K562 (cell line): ENCODE results near the gene MDM4.

ENCODE experiments used
- CTCF ChIP-seq, 3 experiments: IDR thresholded peaks in 2 of 3; conservative IDR thresholded peaks in 1 of 3; 2 replicates each; pipeline ENCODE4 v1.5.1; 2011 to 2012; ENCODE audit warnings: low read length in 3 of 3, mild to moderate bottlenecking in 3 of 3, control low read depth in 2 of 3, improper control_type of control experiment in 1 of 3, inconsistent platforms in 1 of 3, low read depth in 1 of 3, mixed read lengths in 1 of 3, moderate library complexity in 1 of 3; ENCODE audit not compliant: insufficient read depth in 2 of 3
- MAFK ChIP-seq: IDR thresholded peaks from 2 replicates; pipeline ENCODE4 v1.6.1; 2011; ENCODE audit warnings: low read length, improper control_type of control experiment
- NFYB ChIP-seq: IDR thresholded peaks from 2 replicates; pipeline ENCODE4 v1.6.1; 2011; ENCODE audit warnings: mild to moderate bottlenecking, moderate library complexity; ENCODE audit not compliant: insufficient read length; ENCODE audit errors: extremely low read depth
- NR2C2 ChIP-seq, 2 experiments: fragments of 200-800 bp in 1 of 2; sonication (Bioruptor generic) in 1 of 2; sonication (generic) in 1 of 2; formaldehyde crosslinking in 1 of 2; IDR thresholded peaks; 2 replicates each; pipeline versions ENCODE4 v1.6.1 to v1.8.0; 2016 to 2022; ENCODE audit warnings: mild to moderate bottlenecking in 1 of 2, missing compliant biosample characterization in 1 of 2, missing genetic modification characterization in 1 of 2, missing genetic modification reagents in 1 of 2
- TF ChIP-seq, protein P1 (sequence below): fragments of 450-650 bp; IDR thresholded peaks from 2 replicates; pipeline ENCODE4 v1.6.1; 2016; ENCODE audit warnings: missing biosample characterization, missing genetic modification characterization

- TF ChIP-seq CTCF (IDR thresholded peaks at IDR 0.05 in 2 of 3, conservative IDR thresholded peaks at IDR 0.05 in 1 of 3; ENCODE audit: insufficient read depth in 2 of 3, low read depth in 1 of 3, low read length in 3 of 3), result no peak
- no peak for TF ChIP-seq NFYB
- TF ChIP-seq MAFK, result no peak
- TF ChIP-seq, protein P1, sequence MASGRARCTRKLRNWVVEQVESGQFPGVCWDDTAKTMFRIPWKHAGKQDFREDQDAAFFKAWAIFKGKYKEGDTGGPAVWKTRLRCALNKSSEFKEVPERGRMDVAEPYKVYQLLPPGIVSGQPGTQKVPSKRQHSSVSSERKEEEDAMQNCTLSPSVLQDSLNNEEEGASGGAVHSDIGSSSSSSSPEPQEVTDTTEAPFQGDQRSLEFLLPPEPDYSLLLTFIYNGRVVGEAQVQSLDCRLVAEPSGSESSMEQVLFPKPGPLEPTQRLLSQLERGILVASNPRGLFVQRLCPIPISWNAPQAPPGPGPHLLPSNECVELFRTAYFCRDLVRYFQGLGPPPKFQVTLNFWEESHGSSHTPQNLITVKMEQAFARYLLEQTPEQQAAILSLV (tag), result no peak
- TF ChIP-seq NR2C2 (CRISPR knock-in tag; IDR thresholded peaks at IDR 0.05), result no peak
- TF ChIP-seq NR2C2 (tag; IDR thresholded peaks at IDR 0.05), result no peak
These were observed 63.5 kb downstream of the MDM4 start for GRCh38 chr1:204579681-204580080.
